Aorta (tissue), 5 donors: Measurements from ENCODE around the gene NOL4L. TPM values are rescaled to one million over a fixed set of nuclear protein-coding genes. Genes with fewer than 3 reads are reported as not detected.

Experiments
- ATAC-seq: fragments of 200-7000 bp; cut with Tn5 transposase; one replicate; pipeline ENCODE4 v1.9.1; 2022; ENCODE audit warnings: moderate library complexity; ENCODE audit not compliant: low FRiP score
- DNase-seq, 2 donors: peaks; one replicate each; pipeline ENCODE4 v3.0.0-alpha.2; 2020
- H3K27ac ChIP-seq, 2 donors: one replicate each; pipeline ENCODE4 v1.5.1; 2013; ENCODE audit warnings: low read length in 2 of 2, mild to moderate bottlenecking in 2 of 2, moderate library complexity in 2 of 2, control low read depth in 1 of 2, inconsistent platforms in 1 of 2, low read depth in 1 of 2
- H3K27me3 ChIP-seq, 2 donors: one replicate each; pipeline ENCODE4 v1.6.1; 2013; ENCODE audit warnings: control low read depth in 1 of 2, low read length in 1 of 2, mild to moderate bottlenecking in 1 of 2, moderate library complexity in 1 of 2; ENCODE audit not compliant: insufficient read depth in 2 of 2, control insufficient read depth in 1 of 2
- H3K36me3 ChIP-seq, 2 donors: one replicate each; pipeline ENCODE4 v1.6.1; 2013; ENCODE audit warnings: control low read depth in 1 of 2, low read length in 1 of 2, mild to moderate bottlenecking in 1 of 2; ENCODE audit not compliant: insufficient read depth in 2 of 2, control insufficient read depth in 1 of 2
- H3K4me1 ChIP-seq, 2 donors: one replicate each; pipeline ENCODE4 v1.6.1; 2013; ENCODE audit warnings: low read length in 2 of 2, control low read depth in 1 of 2, mild to moderate bottlenecking in 1 of 2, moderate library complexity in 1 of 2; ENCODE audit not compliant: insufficient read depth in 2 of 2, control insufficient read depth in 1 of 2
- H3K4me3 ChIP-seq, 2 donors: one replicate each; pipeline ENCODE4 v1.5.1; 2013; ENCODE audit warnings: low read length in 2 of 2, control low read depth in 1 of 2, mild to moderate bottlenecking in 1 of 2
- H3K9me3 ChIP-seq: one replicate; pipeline ENCODE4 v1.6.1; 2013; ENCODE audit warnings: mild to moderate bottlenecking, low read length; ENCODE audit not compliant: control insufficient read depth
- whole genome bisulfite sequencing, 2 donors: extraction: QIAGEN DNeasy Blood & Tissue Kit; methylation state at CpG; one replicate each; pipeline ENCODE4 v1.1.7; 2013; 5-methylcytosine and 5-hydroxymethylcytosine counted together
- intact Hi-C, 2 donors: fragments of 100-400 bp; cut with DNase I; formaldehyde crosslinking; loops; one replicate each; pipeline versions ENCODE4 v1.14.2 to v1.15.0; 2022
- polyA plus RNA-seq, 2 donors: library from polyadenylated mRNA; stranded (reverse); fragments of 200-250 nt; gene quantifications; one replicate each; pipeline ENCODE4 v1.2.3, GENCODE V29; 2013
- total RNA-seq, 2 donors: library from RNA; stranded (reverse); fragmentation: NEBNext Ultra II Directional; extraction: Animal tissue kit (Norgen Biotek cat#: 25700); gene quantifications; one replicate each; pipeline ENCODE4 v1.2.1, GENCODE V29; 2021
- donor health status: healthy with polysubstance abuse.
- donor health status: Bipolar disorder and iron deficiency.
- donor health status: DM: no; HTN: no; CAD: no.
- donor health status: DM: no; HTN: no; CAD: no.
- donor health status: DM: yes; HTN: yes; CAD: no.

The NOL4L gene
- total and polyA plus RNA-seq, 4 donors: 2.3 to 29.5 (median 8.0) TPM

DNA sequence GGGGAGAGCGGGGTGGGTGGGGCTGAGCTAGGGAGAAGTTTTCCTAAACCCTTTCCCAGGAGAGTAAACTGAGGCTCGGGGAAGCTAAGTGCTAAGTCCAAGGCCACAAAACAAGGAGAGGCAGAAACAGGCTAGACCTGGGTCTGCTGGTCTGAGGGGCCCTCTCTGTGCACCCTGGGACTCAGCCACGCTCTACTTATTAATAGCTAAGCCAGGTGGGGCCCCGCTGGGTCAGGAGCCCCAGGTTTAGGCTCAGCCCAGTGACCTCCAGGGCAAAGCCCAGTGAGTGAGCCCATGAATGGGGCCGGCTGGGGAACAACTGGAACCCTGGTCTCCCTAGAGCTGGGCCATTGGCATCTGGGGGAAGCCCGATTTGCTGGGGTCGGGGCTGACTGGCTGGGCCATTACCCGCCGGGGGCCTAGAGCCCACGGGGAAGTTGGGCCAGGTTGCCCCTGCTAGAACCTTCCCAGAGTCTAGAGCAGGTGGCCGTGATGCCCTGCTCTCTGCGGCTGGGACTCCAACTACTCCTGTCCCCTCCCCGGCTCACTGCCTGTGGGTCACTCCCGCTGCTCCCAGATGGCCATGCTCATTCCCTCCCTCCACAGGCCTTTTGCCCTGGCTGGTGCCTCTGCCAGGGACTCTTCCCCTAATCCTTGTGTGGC lies 24.1 kb upstream of the NOL4L start:
- H3K9me3 ChIP-seq: no peaks in the 10 kb centered on the region
- no peaks in the 10 kb centered on the region for H3K27me3 ChIP-seq
- ATAC-seq (no peak), DNase-seq (no peak)
- intact Hi-C loops: no loop called here
- WGBS, 2 donors: 88 to 92% methylated on average over 14 of the region's 14 CpGs
- no peak overlapping the region for H3K27ac ChIP-seq
- no peaks in the 10 kb centered on the region for H3K4me1 ChIP-seq
- H3K36me3 ChIP-seq: no peaks in the 10 kb centered on the region
- no peak overlapping the region for H3K4me3 ChIP-seq

DNA sequence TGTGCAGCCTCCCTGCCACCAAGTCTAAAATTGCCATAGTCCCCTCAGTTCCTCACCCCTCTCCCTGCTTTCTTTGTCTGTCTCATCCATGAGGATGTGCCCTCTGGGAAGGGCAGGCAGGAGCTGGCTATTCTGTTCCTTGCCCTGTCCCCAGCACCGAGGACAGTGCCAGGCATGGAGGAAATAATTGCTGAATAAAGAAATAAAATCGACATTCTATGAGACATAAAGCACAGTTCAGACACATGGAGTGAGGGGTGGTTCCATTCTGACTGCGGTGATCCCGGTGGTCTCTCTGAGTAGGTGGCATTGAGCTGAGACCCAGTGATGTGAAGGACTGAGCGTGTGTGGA lies 23.5 kb upstream of the NOL4L start:
- H3K27ac ChIP-seq: no peak overlapping the region
- H3K9me3 ChIP-seq: no peaks in the 10 kb centered on the region
- no peaks in the 10 kb centered on the region for H3K36me3 ChIP-seq
- H3K4me1 ChIP-seq: no peaks in the 10 kb centered on the region
- WGBS, 2 donors: 78 to 79% methylated on average over 5 of the region's 5 CpGs
- intact Hi-C loops: no loop called here
- DNase-seq (no peak), ATAC-seq (no peak)
- H3K4me3 ChIP-seq: no peak overlapping the region
- no peaks in the 10 kb centered on the region for H3K27me3 ChIP-seq

DNA sequence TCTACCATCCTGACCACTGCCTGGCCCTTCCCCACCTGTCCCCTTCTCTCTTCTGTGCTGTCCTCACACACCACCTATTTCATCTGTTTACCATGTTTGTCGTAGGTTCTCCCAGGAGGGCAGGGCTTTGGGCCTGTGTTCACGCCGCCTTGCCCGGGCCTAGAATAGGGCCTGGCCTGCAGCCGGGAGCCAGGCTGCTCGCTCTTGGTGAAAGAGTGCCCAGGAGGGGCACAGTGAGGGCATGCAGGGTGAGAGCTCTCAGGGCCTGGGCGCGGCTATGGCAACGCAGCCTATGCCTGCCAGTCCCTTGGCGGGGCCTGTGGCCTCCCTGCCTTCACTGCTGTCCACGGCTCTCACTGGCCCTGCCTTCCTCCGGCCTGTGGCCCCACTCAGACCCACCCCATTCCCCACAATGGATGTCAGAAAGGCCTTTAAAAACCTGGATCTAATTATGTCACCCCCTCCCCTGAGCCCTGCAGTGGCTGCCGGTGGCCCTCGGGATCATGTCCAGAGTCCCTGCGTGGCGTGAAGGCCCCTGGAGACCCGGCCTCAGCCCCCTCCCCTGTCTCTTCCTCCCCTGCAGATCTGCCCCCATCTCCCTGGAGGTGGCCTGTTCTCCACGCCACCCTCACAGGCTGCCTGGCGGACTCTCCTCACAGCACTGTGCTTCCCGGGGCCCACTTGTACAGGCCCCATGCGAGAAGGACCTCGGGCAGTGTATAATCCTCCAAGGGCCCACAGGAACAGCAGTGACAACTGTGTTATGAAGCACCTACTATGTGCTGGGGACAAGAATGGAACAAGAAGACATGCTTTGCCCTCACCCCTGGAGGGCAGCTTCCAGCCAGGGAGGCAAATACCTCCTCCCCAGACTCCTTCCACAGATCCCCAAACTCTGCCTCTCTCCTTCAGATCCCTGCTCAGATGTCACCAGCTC lies 22.9 kb upstream of the NOL4L start:
- H3K27ac ChIP-seq: no peak overlapping the region
- no peak overlapping the region for H3K4me3 ChIP-seq
- ATAC-seq (no peak), DNase-seq (no peak)
- intact Hi-C loops: no loop called here
- no peaks in the 10 kb centered on the region for H3K4me1 ChIP-seq
- no peaks in the 10 kb centered on the region for H3K9me3 ChIP-seq
- 90 to 91% methylated on average over 22 of the region's 22 CpGs for WGBS, 2 donors
- no peaks in the 10 kb centered on the region for H3K36me3 ChIP-seq
- H3K27me3 ChIP-seq: no peaks in the 10 kb centered on the region

DNA sequence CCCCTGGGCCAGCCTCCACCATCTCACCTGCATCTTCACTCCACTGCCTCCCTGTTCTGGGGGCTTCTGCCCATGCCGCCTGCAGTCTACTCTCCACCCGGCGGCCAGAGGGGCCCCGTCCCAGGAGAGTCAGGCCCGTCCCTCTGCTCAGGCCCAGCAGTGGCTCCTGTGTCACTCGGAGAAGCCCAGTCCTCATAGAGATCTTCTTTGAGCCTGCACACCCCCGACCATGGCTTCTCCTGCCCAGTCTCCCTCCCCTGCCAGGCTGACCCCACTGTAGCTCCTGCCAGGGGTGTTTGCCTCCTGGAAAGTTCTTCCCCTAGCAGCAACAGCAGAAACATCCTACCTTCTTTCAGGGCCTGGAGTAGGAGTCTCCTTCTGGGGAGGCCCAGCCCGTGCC lies 22.2 kb upstream of the NOL4L start:
- H3K9me3 ChIP-seq: no peaks in the 10 kb centered on the region
- ATAC-seq (no peak), DNase-seq (no peak)
- WGBS, 2 donors: 92 to 93% methylated on average over 8 of the region's 8 CpGs
- H3K4me3 ChIP-seq: no peak overlapping the region
- intact Hi-C loops: no loop called here
- H3K36me3 ChIP-seq: no peaks in the 10 kb centered on the region
- no peak overlapping the region for H3K27ac ChIP-seq
- H3K4me1 ChIP-seq: no peaks in the 10 kb centered on the region
- no peaks in the 10 kb centered on the region for H3K27me3 ChIP-seq

DNA sequence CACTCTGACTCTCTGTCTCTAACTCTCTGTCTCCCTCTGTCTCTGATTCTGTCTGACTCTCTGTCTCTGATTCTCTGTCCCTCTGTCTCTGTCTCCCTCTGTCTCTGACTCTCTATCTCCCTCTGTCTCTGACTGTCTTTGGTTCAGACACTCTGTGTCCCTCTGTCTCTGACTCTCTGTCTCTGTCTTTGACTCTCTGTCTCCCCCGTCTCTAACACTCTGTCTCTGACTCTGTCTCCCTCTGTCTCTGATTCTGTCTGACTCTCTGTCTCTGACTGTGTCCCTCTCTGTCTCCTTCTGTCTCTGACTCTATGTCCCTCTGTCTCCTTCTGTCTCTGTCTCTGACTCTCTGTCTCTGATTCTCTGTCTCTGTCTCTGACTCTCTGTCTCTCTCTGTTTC lies 21.7 kb upstream of the NOL4L start:
- WGBS, 2 donors: 96 to 100% methylated on average over 1 of the region's 1 CpG
- Histone ChIP-seq H3K4me1 (no peaks in the 10 kb centered on the region), H3K4me3 (no peak overlapping the region), H3K27me3 (no peaks in the 10 kb centered on the region), H3K9me3 (no peaks in the 10 kb centered on the region), H3K36me3 (no peaks in the 10 kb centered on the region), H3K27ac (no peak overlapping the region)
- DNase-seq (no peak), ATAC-seq (no peak)
- intact Hi-C loops: no loop called here

DNA sequence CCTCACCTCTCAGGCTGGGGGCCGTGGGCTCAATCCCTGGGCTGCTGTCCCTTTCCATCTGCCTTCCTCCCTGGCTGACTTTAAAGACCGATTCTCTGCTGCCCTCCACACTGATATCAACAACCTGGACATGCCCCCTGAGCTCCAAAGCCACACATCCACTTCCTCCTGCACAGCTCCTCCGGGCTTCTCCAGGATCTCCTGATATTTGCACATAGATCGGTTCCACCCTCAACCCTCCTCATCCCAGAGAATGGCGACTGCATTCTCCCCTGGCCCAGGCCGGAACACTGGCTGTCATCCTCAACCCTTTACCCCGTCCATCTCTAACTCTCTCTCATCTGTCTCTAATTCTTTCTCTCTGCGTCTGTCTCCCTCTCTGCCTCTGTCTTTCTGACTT lies 21.0 kb upstream of the NOL4L start:
- Histone ChIP-seq H3K27me3 (no peaks in the 10 kb centered on the region), H3K27ac (no peak overlapping the region), H3K4me3 (no peak overlapping the region), H3K4me1 (no peaks in the 10 kb centered on the region), H3K36me3 (no peaks in the 10 kb centered on the region), H3K9me3 (no peaks in the 10 kb centered on the region)
- ATAC-seq (no peak), DNase-seq (no peak)
- WGBS, 2 donors: 73 to 74% methylated on average over 8 of the region's 8 CpGs
- intact Hi-C loops: no loop called here

DNA sequence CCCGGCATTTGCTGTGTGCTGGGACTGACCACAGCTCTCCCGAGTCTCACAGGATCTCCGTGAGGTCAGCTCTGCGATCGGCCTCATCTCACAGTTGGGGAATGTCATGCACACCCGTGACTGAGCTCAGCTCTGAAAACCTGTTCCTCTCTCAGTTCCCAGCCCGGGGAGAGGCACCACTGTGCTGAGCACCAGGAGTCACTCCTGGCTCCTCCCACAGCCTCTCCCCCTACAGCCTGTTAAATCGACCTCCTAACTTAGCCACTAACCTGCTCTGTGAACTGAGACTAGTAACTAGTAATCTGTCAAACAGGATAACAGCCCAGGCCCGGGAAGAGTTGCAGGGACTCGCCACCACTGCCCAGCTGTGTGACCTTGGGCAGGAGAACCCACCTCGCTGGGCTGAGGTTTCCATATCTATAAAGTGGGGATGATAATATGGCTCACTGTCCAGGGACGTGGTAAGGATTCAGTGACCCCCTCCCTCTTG lies 20.1 kb upstream of the NOL4L start:
- intact Hi-C loops: no loop called here
- no peak for ATAC-seq

DNA sequence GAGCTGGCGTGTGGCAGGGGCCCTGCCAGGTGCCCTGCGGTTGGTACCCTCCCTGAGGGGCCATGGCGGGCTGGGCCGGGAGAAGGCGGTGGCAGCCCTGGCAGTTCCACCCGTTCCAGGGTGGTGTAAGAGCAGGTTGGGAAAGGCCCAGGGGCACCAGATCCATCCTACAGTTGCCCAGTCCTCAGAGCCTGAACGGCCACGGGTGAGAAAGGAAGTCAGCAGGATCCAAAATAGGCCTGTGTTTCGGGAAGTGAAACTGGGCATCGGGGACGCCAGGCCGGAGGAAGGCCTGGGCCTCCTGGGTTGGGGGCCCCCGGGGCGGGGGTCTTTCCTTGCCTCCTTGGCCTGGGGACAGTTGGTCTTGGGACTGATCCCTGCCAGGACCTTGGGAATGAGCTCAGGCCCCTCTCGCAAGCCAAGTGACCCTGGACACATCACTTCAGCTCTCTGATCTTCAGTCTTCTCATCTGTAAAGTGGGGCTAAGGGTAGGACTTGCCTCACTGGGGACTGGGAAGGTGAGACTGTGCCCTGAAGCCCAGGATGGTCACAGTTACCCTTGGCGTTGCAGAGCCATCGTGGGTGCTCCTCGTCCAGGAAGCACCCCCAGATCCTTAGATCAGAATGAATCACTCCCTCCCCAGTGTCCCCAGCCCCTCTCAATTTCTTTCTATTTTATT lies 18.1 kb upstream of the NOL4L start:
- WGBS, 2 donors: 90 to 91% methylated on average over 18 of the region's 18 CpGs
- H3K27ac ChIP-seq: no peak overlapping the region
- H3K4me1 ChIP-seq: no peaks in the 10 kb centered on the region
- H3K9me3 ChIP-seq: no peaks in the 10 kb centered on the region
- ATAC-seq (no peak), DNase-seq (peak in 1 of 2 donors; percentile 77)
- H3K27me3 ChIP-seq: no peaks in the 10 kb centered on the region
- intact Hi-C loops: no loop called here
- H3K36me3 ChIP-seq: no peaks in the 10 kb centered on the region
- H3K4me3 ChIP-seq: no peak overlapping the region

More for the DNA sequence above, 20.1 kb upstream of the NOL4L start:
- no peaks in the 10 kb centered on the region for H3K9me3 ChIP-seq
- DNase-seq: peak in 1 of 2 donors; percentile 86
- no peaks in the 10 kb centered on the region for H3K4me1 ChIP-seq
- no peak overlapping the region for H3K4me3 ChIP-seq
- H3K27ac ChIP-seq: no peak overlapping the region
- WGBS, 2 donors: 53 to 61% methylated on average over 12 of the region's 12 CpGs
- H3K27me3 ChIP-seq: no peaks in the 10 kb centered on the region
- no peaks in the 10 kb centered on the region for H3K36me3 ChIP-seq
